ENCODE results near the gene OSBPL7.

DNA sequence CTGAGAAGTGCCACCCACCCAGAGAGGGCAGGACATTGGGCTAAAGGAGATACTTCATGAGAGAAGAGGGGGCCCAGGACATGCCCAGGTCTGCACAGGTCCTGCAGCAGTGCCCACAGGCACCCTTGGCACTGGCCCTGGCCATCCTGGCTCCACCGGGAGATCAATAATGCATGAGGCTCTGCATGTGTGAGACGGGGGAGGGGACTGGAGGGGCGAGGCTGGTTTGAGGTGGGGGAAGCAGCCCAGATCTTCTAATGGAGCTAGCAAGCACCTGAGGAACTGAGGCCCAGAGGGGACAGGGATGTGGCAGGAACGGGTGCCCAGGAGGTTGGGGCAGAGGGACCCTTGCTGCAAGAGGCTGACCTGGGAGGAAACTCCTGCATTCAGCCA is 567 bp downstream of the OSBPL7 start:
- no peak for TF ChIP-seq MAX (IDR thresholded peaks at IDR 0.05)
- TF ChIP-seq FOXM1 (IDR thresholded peaks at IDR 0.05; ENCODE audit: borderline replicate concordance, low read depth): no peak
- no peak for TF ChIP-seq EP300 (IDR thresholded peaks at IDR 0.05; ENCODE audit: borderline replicate concordance)
- no peak for TF ChIP-seq ZBTB7A (IDR thresholded peaks at IDR 0.05; ENCODE audit: low read depth)
- TF ChIP-seq TCF12 (IDR thresholded peaks at IDR 0.05; ENCODE audit: low read depth): no peak
- TF ChIP-seq TAF1 (IDR thresholded peaks at IDR 0.05; ENCODE audit: low read depth): no peak
- TF ChIP-seq REST (IDR thresholded peaks at IDR 0.05; ENCODE audit: low read depth): no peak
- TF ChIP-seq CEBPB (IDR thresholded peaks at IDR 0.05): no peak
- TF ChIP-seq USF1 (IDR thresholded peaks at IDR 0.05): no peak
- no peak for TF ChIP-seq CREB1 (IDR thresholded peaks at IDR 0.05; ENCODE audit: low read depth)
- TF ChIP-seq YY1 (IDR thresholded peaks at IDR 0.05; ENCODE audit: low read depth): no peak
- TF ChIP-seq RAD21 (IDR thresholded peaks at IDR 0.05; ENCODE audit: low read depth): no peak
- no peak for TF ChIP-seq TEAD4 (IDR thresholded peaks at IDR 0.05)
- no peak for TF ChIP-seq EGR1 (IDR thresholded peaks at IDR 0.05)

Measured in Ishikawa (cell line).